Right lobe of liver (tissue), 4 donors: ENCODE measurements around the gene SPATA13.

Experiments
- CTCF ChIP-seq, 4 donors: fragments of 200-600 bp in 3 of 4; fragments of 450-650 bp in 1 of 4; IDR thresholded peaks; one replicate each; pipeline versions ENCODE4 v1.5.1 to v1.8.0; 2016 to 2022; ENCODE audit warnings: antibody characterized with exemption in 4 of 4, mild to moderate bottlenecking in 2 of 4
- POLR2A ChIP-seq: fragments of 450-650 bp; IDR thresholded peaks from one replicate; pipeline ENCODE4 v1.6.1; 2017; ENCODE audit warnings: antibody characterized with exemption, mild to moderate bottlenecking
- donor health status: DM: no; HTN: no; CAD: no.
- donor health status: DM: no; HTN: no; CAD: no.
- donor health status: DM: no; HTN: yes; CAD: no.

DNA sequence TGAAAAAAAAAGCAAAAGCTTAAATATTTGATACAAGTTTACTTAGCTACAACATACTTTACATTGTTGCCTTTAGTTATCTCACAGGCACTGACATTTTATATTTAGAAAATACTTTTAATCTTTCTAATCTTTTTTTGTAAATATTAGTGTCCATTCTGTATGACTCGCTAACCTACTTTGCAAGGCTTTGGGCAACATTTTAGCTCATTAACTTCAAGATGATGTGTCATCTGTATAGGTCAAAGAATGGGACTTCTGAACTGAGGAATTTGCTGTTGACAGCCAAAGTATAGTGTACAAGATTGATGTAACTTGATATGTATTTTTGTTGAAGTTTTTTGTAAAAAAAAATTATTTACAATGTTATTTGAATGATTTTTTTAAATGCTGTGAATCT is 146.1 kb downstream of the SPATA13 start:
- no peak for TF ChIP-seq CTCF (IDR thresholded peaks at IDR 0.05)
- no peak for TF ChIP-seq POLR2A
